HG03520 (cell line): ENCODE measurements around the gene HOMER3.

Experiments
- ATAC-seq: cut with Tn5 transposase; IDR thresholded peaks from one replicate; pipeline ENCODE4 v1.9.1; 2021; ENCODE audit warnings: mild to moderate bottlenecking, moderate library complexity; ENCODE audit not compliant: unreplicated experiment

The HOMER3 gene

DNA sequence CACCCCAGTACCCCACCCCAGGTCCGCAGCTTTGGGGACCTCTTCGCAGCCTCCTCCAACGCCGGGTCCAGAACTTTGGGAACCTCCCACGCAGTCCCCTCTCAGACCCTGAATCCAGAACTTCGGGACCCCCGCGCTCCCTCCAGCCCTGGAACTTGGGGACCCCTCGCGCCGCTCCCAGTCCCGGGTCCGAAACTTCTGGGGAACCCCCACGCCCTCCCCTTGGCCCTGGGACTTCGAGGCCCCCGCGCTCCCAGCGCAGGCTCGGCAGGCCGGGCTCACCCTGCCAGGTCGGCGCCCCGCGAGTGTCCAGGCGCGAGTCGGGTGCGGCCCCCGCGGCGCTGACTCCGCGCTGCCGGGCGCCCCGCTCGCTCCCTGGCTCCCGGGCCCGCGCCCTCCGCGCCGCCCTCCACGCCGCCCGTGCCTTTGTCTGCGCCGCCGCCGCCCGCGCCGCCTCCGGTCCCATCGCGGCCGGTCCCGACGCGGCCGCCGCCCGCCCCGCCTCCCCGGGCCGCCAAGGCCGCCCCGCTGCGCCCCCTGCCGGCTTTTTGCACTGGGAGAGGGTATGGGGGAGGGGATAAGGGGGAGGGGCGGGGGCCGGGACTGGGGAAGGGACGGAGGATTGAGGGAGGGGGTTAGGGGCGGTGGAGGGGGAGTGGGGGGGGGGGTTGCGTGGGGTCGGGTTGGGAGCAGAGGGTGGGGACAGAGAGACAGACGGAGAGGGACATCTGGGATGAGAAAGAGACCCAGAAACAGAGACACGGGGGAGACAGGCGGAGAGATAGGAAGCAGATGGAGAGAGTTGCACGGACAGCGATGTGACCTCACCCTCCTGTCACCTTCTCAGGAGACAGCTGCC is at the start of gene HOMER3:
HOMER3 (minus strand) TSS at position 449 of the 859 bp plus-strand sequence. CDS start 2,235 bp downstream, outside the sequence.
- ATAC-seq, result no peak

GRCh38 chr19:18990128-18990708 is 49.2 kb upstream of the HOMER3 start:
- no peak for ATAC-seq

DNA sequence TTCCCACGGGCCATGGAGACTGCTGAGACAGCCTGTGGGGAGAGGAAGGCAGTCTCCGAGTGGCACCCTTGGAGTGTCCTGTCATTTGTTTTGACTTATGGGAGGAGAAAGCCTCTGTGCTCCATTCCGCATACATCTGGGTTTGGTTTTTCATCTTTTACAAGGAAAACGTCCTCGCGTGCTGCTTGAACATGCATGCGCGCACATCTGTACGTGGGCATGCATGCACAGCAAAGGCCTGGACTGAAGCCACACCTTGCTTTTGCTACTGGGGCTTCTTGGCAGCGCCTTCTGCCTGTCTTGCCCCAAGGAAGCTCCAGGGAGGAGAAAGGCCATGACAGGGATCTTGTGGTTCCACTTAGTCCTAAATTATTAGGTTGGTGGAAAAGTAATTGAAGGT is 48.3 kb upstream of the HOMER3 start:
- no peak for ATAC-seq

DNA sequence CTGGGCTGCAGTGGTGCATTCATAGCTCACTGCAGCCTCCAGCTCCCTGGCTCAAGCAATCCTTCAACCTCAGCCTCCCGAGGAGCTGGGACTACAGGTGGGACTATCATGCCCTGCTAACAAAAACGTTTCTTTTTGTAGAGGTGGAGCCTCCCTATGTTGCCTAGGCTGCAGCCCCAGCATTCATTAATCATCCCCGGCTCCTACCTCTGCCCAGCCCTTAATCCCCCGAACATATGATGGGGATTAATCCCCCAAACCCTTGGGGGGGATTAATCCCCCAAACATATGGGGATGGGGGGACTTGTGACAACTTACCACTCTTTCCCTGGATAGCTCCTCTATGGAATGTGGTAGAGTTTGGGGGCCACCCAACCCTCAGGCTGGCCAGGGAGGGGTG is 46.4 kb upstream of the HOMER3 start:
- ATAC-seq, result no peak

DNA sequence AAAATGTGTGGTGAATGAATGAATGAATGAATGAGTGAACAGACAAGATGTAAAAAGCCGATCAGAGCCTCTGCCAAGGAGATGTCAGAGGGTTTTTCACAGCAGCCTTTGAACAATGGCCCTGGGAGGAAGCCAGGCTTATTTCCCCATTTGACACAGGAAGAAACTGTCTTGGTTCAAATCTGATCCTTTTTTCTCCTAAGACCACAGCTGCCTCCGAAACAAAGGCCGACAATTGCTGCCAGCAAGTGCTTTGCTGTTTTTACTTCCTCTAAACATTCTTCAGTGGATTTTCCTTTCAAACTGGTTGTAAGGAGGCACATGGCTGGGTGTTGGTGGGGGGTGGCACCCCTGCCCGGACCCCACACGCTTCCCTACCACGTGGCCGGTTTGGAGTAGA is 44.2 kb upstream of the HOMER3 start:
- ATAC-seq, result no peak

DNA sequence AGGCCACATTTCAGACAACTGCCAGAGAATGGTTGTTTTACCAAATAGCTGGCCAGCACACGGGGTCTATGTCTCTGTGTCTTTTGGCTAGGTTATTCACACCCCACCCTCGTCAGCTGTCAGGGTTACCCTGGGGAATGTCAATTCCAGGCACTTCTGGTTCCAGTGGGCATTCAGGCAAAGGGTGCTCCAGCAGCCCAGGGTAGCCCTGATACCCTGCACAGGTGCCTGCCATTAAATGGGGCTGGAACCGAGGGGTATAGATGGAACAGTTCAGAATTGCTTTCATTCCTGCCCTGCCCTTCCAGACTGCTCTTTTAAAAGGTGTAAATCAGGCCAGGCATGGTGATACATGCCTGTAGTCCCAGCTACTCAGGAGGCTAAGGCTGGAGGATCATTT is 43.2 kb upstream of the HOMER3 start:
- ATAC-seq, result no peak

DNA sequence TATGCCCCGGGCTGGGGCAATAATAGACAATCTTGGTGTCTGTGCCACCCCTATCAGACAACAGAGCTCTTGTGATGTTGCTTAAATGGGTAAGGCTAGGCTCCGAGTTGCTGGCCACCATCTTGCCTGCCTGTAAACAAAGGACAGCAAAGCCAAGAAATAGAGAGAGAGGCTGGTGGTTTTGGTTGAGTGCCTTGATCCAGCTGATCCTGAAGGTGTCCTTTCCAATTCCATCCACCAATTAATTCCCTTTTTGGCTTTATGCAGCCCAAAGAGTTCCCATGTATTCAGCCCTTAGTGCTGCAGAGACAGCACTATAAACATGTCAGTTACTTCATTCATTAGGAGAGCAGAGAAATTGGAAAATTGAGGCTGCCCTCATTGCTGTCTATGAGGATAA is 41.7 kb upstream of the HOMER3 start:
- no peak for ATAC-seq

DNA sequence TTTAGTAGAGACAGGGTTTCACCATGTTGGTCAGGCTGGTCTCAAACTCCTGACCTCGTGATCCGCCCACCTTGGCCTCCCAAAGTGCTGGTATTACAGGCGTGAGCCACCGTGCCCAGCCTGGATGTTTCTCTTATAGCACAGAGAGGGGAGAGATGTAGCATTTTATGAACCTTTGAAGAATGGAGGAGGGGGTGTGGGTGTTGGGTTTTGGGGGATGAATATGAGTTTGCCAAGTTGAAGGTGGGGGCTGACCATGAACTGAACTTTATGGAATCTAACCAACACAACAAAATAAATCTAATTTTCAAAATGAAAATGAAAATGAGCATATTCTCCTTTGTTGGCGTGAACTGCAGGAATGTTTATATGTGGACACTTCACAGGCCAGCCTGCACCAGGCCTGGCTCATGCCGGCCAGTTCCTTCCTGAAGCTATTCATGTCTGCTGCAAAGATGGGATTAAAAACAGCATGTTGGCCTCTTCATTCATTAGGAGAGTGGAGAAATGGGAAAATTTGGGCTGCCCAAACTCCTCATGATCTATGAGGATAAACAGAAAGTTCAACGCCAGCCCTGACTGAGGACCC is 39.5 kb upstream of the HOMER3 start:
- no peak for ATAC-seq

DNA sequence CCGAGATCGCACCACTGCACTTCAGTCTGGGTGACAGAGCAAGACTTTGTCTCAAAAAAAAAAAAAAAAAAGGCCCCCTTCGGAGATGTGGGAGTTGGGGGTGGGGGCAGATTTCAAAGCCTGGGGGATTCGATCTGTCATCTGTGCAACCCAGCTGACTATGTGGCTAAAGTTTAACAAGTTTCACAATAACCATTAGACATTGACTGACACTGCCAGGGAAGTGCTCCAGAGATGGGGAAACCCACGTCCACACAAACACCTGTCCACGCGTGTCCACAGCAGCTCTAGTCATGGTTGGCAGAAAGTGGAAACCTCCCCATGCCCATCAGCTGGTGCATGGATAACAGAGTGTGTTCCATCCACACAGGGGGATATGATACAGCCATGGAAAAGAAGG is 37.6 kb upstream of the HOMER3 start:
- no peak for ATAC-seq

- no peak for ATAC-seq
Measured at GRCh38 chr19:18975869-18976268, 34.9 kb upstream of the HOMER3 start.

DNA sequence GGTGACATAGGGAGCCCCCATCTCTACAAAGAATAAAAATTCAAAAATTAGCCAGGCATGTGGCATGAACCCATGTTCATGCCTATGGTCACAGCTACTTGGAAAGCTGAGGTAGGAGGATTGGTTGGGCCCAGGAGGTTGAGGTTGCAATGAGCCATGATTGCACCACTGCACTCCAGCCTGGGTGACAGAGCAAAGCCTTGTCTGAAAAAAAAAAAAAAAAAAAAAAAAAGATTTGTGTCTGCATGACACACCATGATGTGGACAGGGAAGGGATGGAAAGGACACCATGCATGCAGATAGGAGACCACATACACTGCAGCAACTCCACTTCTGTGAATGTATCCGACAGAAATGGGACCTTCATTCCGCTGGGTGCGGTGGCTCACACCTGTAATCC is 34.0 kb upstream of the HOMER3 start:
- no peak for ATAC-seq

GRCh38 chr19:18972851-18973250 is 31.8 kb upstream of the HOMER3 start:
- no peak for ATAC-seq

- ATAC-seq, result no peak
Measured at GRCh38 chr19:18972301-18972811, 31.3 kb upstream of the HOMER3 start.

DNA sequence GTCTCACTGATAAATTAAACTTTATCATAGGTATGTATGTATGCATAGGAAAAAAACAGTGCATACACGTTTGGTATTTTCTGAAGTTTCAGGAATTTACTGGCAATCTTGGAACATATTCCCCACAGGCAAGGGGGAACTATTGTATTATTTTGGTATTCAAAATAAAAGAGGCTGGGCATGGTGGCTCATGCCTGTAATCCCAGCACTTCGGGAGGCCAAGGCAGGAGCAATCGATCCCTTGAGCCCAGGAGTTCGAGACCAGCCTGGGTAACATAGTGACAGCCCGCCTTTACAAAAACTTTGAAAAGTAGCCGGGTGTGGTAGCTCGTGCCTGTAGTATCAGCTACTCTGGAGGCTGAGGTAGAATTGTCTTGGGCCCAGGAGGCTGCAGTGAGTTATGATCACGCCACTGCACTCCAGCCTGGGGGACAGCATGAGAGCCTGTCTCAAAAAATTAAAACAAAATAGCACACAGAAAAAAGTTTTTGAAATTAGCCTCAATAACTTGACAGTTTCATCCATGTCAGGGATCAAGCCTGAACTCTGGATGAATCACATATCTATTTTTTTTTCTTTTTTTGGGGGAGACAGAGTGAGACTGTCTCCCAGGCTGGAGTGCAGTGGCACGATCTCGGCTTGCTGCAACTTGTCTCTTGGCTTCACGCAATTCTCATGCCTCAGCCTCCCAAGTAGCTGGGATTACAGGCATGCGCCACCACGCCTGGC is 29.1 kb upstream of the HOMER3 start:
- ATAC-seq, result no peak

DNA sequence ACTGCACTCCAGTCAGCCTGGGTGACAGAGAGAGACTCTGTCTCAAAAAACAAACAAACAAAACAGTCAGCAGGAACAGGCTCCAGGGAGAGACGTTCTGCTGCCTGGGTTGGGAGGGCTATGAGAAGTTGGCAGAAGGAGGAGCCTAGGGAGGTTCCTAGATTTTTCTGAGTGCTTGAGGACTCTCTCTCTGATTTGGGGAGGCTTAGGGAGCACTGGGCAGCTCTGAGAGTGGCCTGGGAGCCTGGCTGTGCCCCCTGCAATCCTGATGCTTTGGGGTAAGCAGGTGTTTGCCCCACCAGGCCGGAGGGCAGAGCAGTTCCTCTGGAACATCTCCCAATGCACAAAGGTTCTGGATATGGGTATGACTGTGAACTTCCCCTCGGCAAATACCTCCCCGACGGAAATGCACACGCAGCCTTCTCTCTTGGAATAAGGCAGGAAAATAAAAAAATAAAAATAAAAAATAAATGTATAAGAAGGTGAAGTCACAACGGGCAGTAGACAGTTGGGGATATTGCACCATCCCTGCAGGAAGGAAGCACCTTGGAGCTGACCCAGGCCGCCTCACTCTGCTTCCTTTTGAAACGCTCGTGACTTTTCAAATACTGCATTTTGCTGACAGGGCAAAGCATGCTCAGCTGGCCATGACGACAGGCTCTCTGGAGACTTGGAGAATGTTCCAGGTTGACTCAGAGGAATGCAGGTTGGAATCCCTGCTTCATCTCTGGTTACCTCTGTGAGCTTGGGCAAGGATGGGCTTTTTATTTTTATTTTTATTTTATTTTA is 26.5 kb upstream of the HOMER3 start:
- ATAC-seq, result no peak

GRCh38 chr19:18966307-18966706 is 25.3 kb upstream of the HOMER3 start:
- no peak for ATAC-seq

DNA sequence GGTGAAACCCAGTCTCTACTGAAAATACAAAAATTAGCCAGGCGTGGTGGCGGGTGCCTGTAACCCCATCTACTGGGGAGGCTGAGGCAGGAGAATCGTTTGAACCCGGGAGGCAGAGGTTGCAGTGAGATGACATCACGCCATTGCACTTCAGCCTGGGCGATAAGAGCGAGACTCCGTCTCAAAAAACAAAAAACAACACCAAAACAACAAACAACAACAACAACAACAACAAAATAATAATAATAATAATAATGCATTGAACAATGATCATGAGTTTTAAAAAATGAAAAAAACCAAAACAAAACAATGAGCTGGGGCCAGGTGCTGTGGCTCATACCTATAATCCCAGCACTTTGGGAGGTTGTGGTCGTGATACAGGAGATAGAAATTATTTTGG is 23.1 kb upstream of the HOMER3 start:
- ATAC-seq, result no peak

- no peak for ATAC-seq
Measured at GRCh38 chr19:18961767-18962620, 21.0 kb upstream of the HOMER3 start.

GRCh38 chr19:18960370-18960769 is 19.4 kb upstream of the HOMER3 start:
- ATAC-seq, result no peak

DNA sequence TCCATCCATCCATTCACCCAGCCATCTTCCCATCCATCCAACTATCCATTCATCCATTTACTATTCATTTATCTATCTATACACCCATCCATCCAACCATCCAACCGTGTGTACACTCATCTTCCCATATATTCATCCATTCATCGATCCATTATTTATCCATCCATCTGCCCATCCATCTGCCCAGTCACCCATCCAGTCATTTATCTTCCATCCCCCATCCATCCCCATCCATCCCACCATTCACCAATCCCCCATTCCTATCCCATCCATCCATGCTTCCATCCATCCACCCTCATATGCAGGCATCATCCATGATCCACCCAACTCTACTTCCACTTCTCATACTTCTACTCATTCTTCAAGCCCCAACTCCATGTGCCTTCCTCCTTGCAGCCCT is 14.0 kb upstream of the HOMER3 start:
- ATAC-seq, result no peak
